ENCODE data around the gene ZNF292.
"Not testable (repeated sequence)": the region's sequence is repeated elsewhere in the genome, so short reads cannot be mapped to it uniquely, and the experiment has no call there.

GRCh38 chr6:87139927-87140326, 15.4 kb upstream of the ZNF292 start:
- not testable (repeated sequence) for TF ChIP-seq CTCF (conservative IDR thresholded peaks at IDR 0.05 in 1 of 2, IDR thresholded peaks at IDR 0.05 in 1 of 2; ENCODE audit: low read depth in 1 of 2, low read length in 2 of 2); EZH2 (IDR thresholded peaks at IDR 0.05; ENCODE audit: low read length, missing control alignments)
